HepG2 (cell line): ENCODE data around the gene FKBP1A. TPM values are rescaled to one million over a fixed set of nuclear protein-coding genes. Genes with fewer than 3 reads are reported as not detected.

Experiments
- HMG20A ChIP-seq: IDR thresholded peaks from 2 replicates; pipeline ENCODE4 v1.6.1; 2016; ENCODE audit warnings: borderline replicate concordance
- HNF1A ChIP-seq, 2 experiments: sonication (generic) in 1 of 2; formaldehyde crosslinking in 1 of 2; IDR thresholded peaks; 2 replicates each; pipeline versions ENCODE4 v1.4.0 to v1.6.1; 2016 to 2020; ENCODE audit warnings: borderline replicate concordance in 1 of 2, low read depth in 1 of 2, mild to moderate bottlenecking in 1 of 2, missing genetic modification reagents in 1 of 2
- IRF1 ChIP-seq: sonication (generic); formaldehyde crosslinking; IDR thresholded peaks from 2 replicates; pipeline ENCODE4 v1.4.0; 2020; ENCODE audit warnings: low read depth, mild to moderate bottlenecking, missing genetic modification reagents
- JDP2 ChIP-seq: sonication (generic); formaldehyde crosslinking; IDR thresholded peaks from 2 replicates; pipeline ENCODE4 v1.8.1; 2022; ENCODE audit warnings: missing genetic modification reagents, borderline replicate concordance
- NONO ChIP-seq, 2 experiments: fragments of 450-650 bp in 1 of 2; sonication (generic) in 1 of 2; formaldehyde crosslinking in 1 of 2; IDR thresholded peaks in 1 of 2; conservative IDR thresholded peaks in 1 of 2; 2 replicates each; pipeline versions ENCODE4 v1.6.1 to v1.8.0; 2017 to 2022; ENCODE audit warnings: mild to moderate bottlenecking in 1 of 2, missing genetic modification reagents in 1 of 2, moderate library complexity in 1 of 2
- PHF8 ChIP-seq: sonication (generic); formaldehyde crosslinking; IDR thresholded peaks from 2 replicates; pipeline ENCODE4 v1.5.0; 2020; ENCODE audit warnings: missing genetic modification reagents
- RAD51 ChIP-seq: fragments of 450-650 bp; IDR thresholded peaks from 2 replicates; pipeline ENCODE4 v1.6.1; 2016; ENCODE audit warnings: borderline replicate concordance
- SOX6 ChIP-seq, 2 experiments: fragments of 450-650 bp in 1 of 2; sonication (generic) in 1 of 2; formaldehyde crosslinking in 1 of 2; IDR thresholded peaks; 2 replicates each; pipeline versions ENCODE4 v1.4.0 to v1.6.1; 2017 to 2020; ENCODE audit warnings: antibody characterized with exemption in 1 of 2, mild to moderate bottlenecking in 1 of 2, missing genetic modification reagents in 1 of 2
- SP4 ChIP-seq: sonication (generic); formaldehyde crosslinking; IDR thresholded peaks from 2 replicates; pipeline ENCODE4 v1.8.1; 2023; ENCODE audit warnings: mild to moderate bottlenecking, missing genetic modification reagents
- ZFY ChIP-seq: sonication (generic); formaldehyde crosslinking; IDR thresholded peaks from 2 replicates; pipeline ENCODE4 v1.4.0; 2020; ENCODE audit warnings: missing genetic modification reagents
- ZNF142 ChIP-seq: sonication (generic); formaldehyde crosslinking; IDR thresholded peaks from 2 replicates; pipeline ENCODE4 v1.4.0; 2020; ENCODE audit warnings: missing genetic modification reagents
- ZNF431 ChIP-seq: sonication (generic); formaldehyde crosslinking; IDR thresholded peaks from 2 replicates; pipeline ENCODE4 v1.9.0; 2022; ENCODE audit warnings: missing genetic modification reagents, low read depth, mild to moderate bottlenecking, borderline replicate concordance
- ZNF512B ChIP-seq: sonication (generic); formaldehyde crosslinking; IDR thresholded peaks from 2 replicates; pipeline ENCODE4 v1.5.1; 2020; ENCODE audit warnings: missing genetic modification reagents, mild to moderate bottlenecking, borderline replicate concordance
- polyA plus RNA-seq, 8 experiments: library from polyadenylated mRNA; depleted of rRNA in 3 of 8; stranded (reverse) in 7 of 8; unstranded in 1 of 8; fragments of >200 nt; fragmentation: Illumina TruSeq in 4 of 8; extraction: Trizol in 4 of 8; gene quantifications; 2 replicates each; pipeline versions ENCODE4 v1.2.1 to v1.2.3, GENCODE V29; 2011 to 2016; ENCODE audit warnings: low read depth in 4 of 8, missing spikeins in 1 of 8, mixed read lengths in 1 of 8; ENCODE audit not compliant: insufficient read depth in 1 of 8
- total RNA-seq, 5 experiments: library from RNA; depleted of rRNA; stranded (reverse); fragments of >200 nt; fragmentation: Illumina TruSeq; extraction: Trizol; gene quantifications; 2 replicates each; pipeline ENCODE4 v1.2.3, GENCODE V29; 2016; ENCODE audit warnings: low read depth in 1 of 5

FKBP1A gene
- total and polyA plus RNA-seq, 2 of the 13 experiments (the other 11 are each of a cell fraction or from before 2014, with no cell fraction given): 119 to 468 TPM

GRCh38 chr20:1328680-1329330 lies 64.0 kb downstream of the FKBP1A start, which contains the start of gene SDCBP2 (continued):
- TF ChIP-seq HNF1A (IDR thresholded peaks at IDR 0.05; ENCODE audit: low read depth) (no peak), HNF1A (CRISPR knock-in tag; IDR thresholded peaks at IDR 0.05; ENCODE audit: borderline replicate concordance) (no peak), ZNF431 (no peak), ZNF512B (CRISPR knock-in tag) (no peak), SOX6 (IDR thresholded peaks at IDR 0.05) (no peak), SOX6 (CRISPR knock-in tag; IDR thresholded peaks at IDR 0.05) (no peak), JDP2 (no peak), HMG20A (no peak), RAD51 (no peak), IRF1 (CRISPR knock-in tag) (no peak), SP4 (CRISPR knock-in tag) (0 out of 2 replicates have a peak, but pooled peaks have one; percentile 51), ZFY (CRISPR knock-in tag) (0 out of 2 replicates have a peak, but pooled peaks have one; percentile 27), PHF8 (CRISPR knock-in tag) (no peak), NONO (IDR thresholded peaks at IDR 0.05) (no peak), NONO (CRISPR knock-in tag; conservative IDR thresholded peaks at IDR 0.05) (no peak), ZNF142 (CRISPR knock-in tag) (no peak)
